Loucy (cell line): ENCODE measurements around the gene DDB1.

Source experiments
- CTCF ChIP-seq: fragments of 200-600 bp; sonication (generic); conservative IDR thresholded peaks from 2 replicates; pipeline ENCODE4 v1.5.1; 2014; ENCODE audit warnings: mild to moderate bottlenecking, antibody characterized with exemption, low read length
- EZH2phosphoT487 ChIP-seq: fragments of 200-600 bp; IDR thresholded peaks from 2 replicates; pipeline ENCODE4 v1.6.1; 2018; ENCODE audit warnings: antibody characterized with exemption, mild to moderate bottlenecking, moderate library complexity, borderline replicate concordance

- no peak for TF ChIP-seq CTCF
- TF ChIP-seq EZH2phosphoT487: no peak
Measured at GRCh38 chr11:61259363-61259762, 73.5 kb downstream of the DDB1 start.
